Karpas-422 (cell line): Measurements from ENCODE around the gene SLC16A3. TPM values are rescaled to one million over a fixed set of nuclear protein-coding genes. Genes with fewer than 3 reads are reported as not detected.

Experiments
- DNase-seq: peaks from one replicate; pipeline ENCODE4 v3.0.0-alpha.2; 2015
- H2AFZ ChIP-seq: fragments of 200-600 bp; sonication (generic); 2 replicates; pipeline ENCODE4 v1.6.1; 2014; ENCODE audit warnings: antibody characterized with exemption, low read length, mixed read lengths
- H3K27ac ChIP-seq: fragments of 200-600 bp; sonication (generic); 2 replicates; pipeline ENCODE4 v1.5.1; 2014; ENCODE audit warnings: mild to moderate bottlenecking, low read length, moderate library complexity
- H3K27me3 ChIP-seq: fragments of 200-600 bp; sonication (generic); 2 replicates; pipeline ENCODE4 v1.6.1; 2014; ENCODE audit warnings: low read length, mixed read lengths
- H3K36me3 ChIP-seq: fragments of 200-600 bp; sonication (generic); 2 replicates; pipeline ENCODE4 v1.6.1; 2014; ENCODE audit warnings: low read length, mixed read lengths; ENCODE audit not compliant: insufficient read depth
- H3K4me1 ChIP-seq: fragments of 200-600 bp; sonication (generic); 2 replicates; pipeline ENCODE4 v1.6.1; 2014; ENCODE audit warnings: mild to moderate bottlenecking, low read length, mixed read lengths
- H3K4me2 ChIP-seq: fragments of 200-600 bp; sonication (generic); 2 replicates; pipeline ENCODE4 v1.6.1; 2014; ENCODE audit warnings: low read length, low read depth, mild to moderate bottlenecking; ENCODE audit not compliant: poor library complexity, severe bottlenecking
- H3K4me3 ChIP-seq: fragments of 200-600 bp; sonication (generic); 2 replicates; pipeline ENCODE4 v1.5.1; 2014; ENCODE audit warnings: mild to moderate bottlenecking, antibody characterized with exemption, low read length, mixed read lengths
- H3K79me2 ChIP-seq: fragments of 200-600 bp; sonication (generic); 2 replicates; pipeline ENCODE4 v1.6.1; 2014; ENCODE audit warnings: mild to moderate bottlenecking, low read length, mixed read lengths
- H3K9ac ChIP-seq: fragments of 200-600 bp; sonication (generic); 2 replicates; pipeline ENCODE4 v1.6.0; 2014; ENCODE audit warnings: low read length
- H3K9me2 ChIP-seq: fragments of 200-600 bp; sonication (generic), shearing (Covaris generic); replicated peaks from 2 replicates; pipeline ENCODE4 v1.6.0; 2014; ENCODE audit warnings: mild to moderate bottlenecking, low read length, moderate library complexity; ENCODE audit not compliant: insufficient read depth
- H3K9me3 ChIP-seq: fragments of 300-700, 200-600 bp; sonication (generic); 2 replicates; pipeline ENCODE4 v1.6.1; 2014; ENCODE audit warnings: low read length, mixed read lengths
- H4K20me1 ChIP-seq: fragments of 200-600 bp; sonication (generic); 2 replicates; pipeline ENCODE4 v1.6.1; 2014; ENCODE audit warnings: mild to moderate bottlenecking, antibody characterized with exemption, low read length, low read depth; ENCODE audit not compliant: insufficient read depth
- total RNA-seq: library from RNA; depleted of rRNA; stranded (reverse); fragments of >200 nt; shearing (Covaris generic); gene quantifications from 2 replicates; pipeline ENCODE4 v1.2.3, GENCODE V29; 2014; ENCODE audit warnings: low replicate concordance

The SLC16A3 gene
- total RNA-seq, 1 experiment from 2014 or later = 0.67 TPM

- H3K4me2 ChIP-seq = no peak overlapping the region
These were observed 48.1 kb downstream of the SLC16A3 start for GRCh38 chr17:82276938-82277337.

GRCh38 chr17:82277851-82278250 is 49.0 kb downstream of the SLC16A3 start:
- no peaks in the 10 kb centered on the region for H3K9me2 ChIP-seq
- H3K4me3 ChIP-seq = no peak overlapping the region
- H3K79me2 ChIP-seq = peaks cover 5% of the 10 kb centered on the region
- H3K9ac ChIP-seq = no peak overlapping the region
- H3K4me1 ChIP-seq = peaks cover 4% of the 10 kb centered on the region
- DNase-seq = no peak
- H3K27ac ChIP-seq = no peak overlapping the region
- H2AFZ ChIP-seq = no peak overlapping the region
- H3K36me3 ChIP-seq = no peaks in the 10 kb centered on the region
- no peaks in the 10 kb centered on the region for H3K9me3 ChIP-seq
- no peak overlapping the region for H3K4me2 ChIP-seq
- H3K27me3 ChIP-seq = no peaks in the 10 kb centered on the region
- H4K20me1 ChIP-seq = no peaks in the 10 kb centered on the region

More at GRCh38 chr17:82276938-82277337, 48.1 kb downstream of the SLC16A3 start:
- no peak overlapping the region for H2AFZ ChIP-seq
- H3K9me2 ChIP-seq = no peaks in the 10 kb centered on the region
- DNase-seq = no peak
- H3K4me3 ChIP-seq = no peak overlapping the region
- no peak overlapping the region for H3K9ac ChIP-seq
- peaks cover 7% of the 10 kb centered on the region for H4K20me1 ChIP-seq
- H3K36me3 ChIP-seq = peaks cover 3% of the 10 kb centered on the region; the same call in 1 of the 2 replicates
- H3K9me3 ChIP-seq = no peaks in the 10 kb centered on the region
- no peaks in the 10 kb centered on the region for H3K27me3 ChIP-seq
- peaks cover 12% of the 10 kb centered on the region for H3K79me2 ChIP-seq
- peaks cover 10% of the 10 kb centered on the region for H3K4me1 ChIP-seq
- no peak overlapping the region for H3K27ac ChIP-seq

GRCh38 chr17:82278308-82278707 is 49.5 kb downstream of the SLC16A3 start:
- Histone ChIP-seq H3K9me3 (no peaks in the 10 kb centered on the region), H3K4me3 (no peak overlapping the region), H3K27me3 (no peaks in the 10 kb centered on the region), H3K9me2 (no peaks in the 10 kb centered on the region), H3K4me1 (peaks cover 8% of the 10 kb centered on the region), H2AFZ (no peak overlapping the region), H3K27ac (no peak overlapping the region), H3K4me2 (no peak overlapping the region), H3K79me2 (peaks cover under 1% of the 10 kb centered on the region; the same call in 1 of the 2 replicates), H3K9ac (no peak overlapping the region), H4K20me1 (no peaks in the 10 kb centered on the region), H3K36me3 (no peaks in the 10 kb centered on the region)
- no peak for DNase-seq

GRCh38 chr17:82278786-82279391 is 50.0 kb downstream of the SLC16A3 start:
- no peak for DNase-seq
- Histone ChIP-seq H3K9me2 (no peaks in the 10 kb centered on the region), H3K27ac (no peak overlapping the region), H3K9ac (no peak overlapping the region), H2AFZ (no peak overlapping the region), H3K4me2 (no peak overlapping the region), H3K79me2 (no peaks in the 10 kb centered on the region), H4K20me1 (no peaks in the 10 kb centered on the region), H3K4me3 (no peak overlapping the region), H3K9me3 (no peaks in the 10 kb centered on the region), H3K36me3 (no peaks in the 10 kb centered on the region), H3K27me3 (no peaks in the 10 kb centered on the region), H3K4me1 (peaks cover 6% of the 10 kb centered on the region)

GRCh38 chr17:82280537-82280936 is 51.7 kb downstream of the SLC16A3 start:
- peaks cover 5% of the 10 kb centered on the region; the same call in 1 of the 2 replicates for H3K4me1 ChIP-seq
- H3K4me3 ChIP-seq = no peak overlapping the region
- no peaks in the 10 kb centered on the region for H3K27me3 ChIP-seq
- H3K27ac ChIP-seq = no peak overlapping the region
- H2AFZ ChIP-seq = no peak overlapping the region
- no peaks in the 10 kb centered on the region for H3K79me2 ChIP-seq
- H3K36me3 ChIP-seq = no peaks in the 10 kb centered on the region
- no peaks in the 10 kb centered on the region for H3K9me3 ChIP-seq
- H3K9ac ChIP-seq = no peak overlapping the region
- no peak overlapping the region for H3K4me2 ChIP-seq
- H3K9me2 ChIP-seq = no peaks in the 10 kb centered on the region
- H4K20me1 ChIP-seq = no peaks in the 10 kb centered on the region
- DNase-seq = no peak

- no peak overlapping the region for H3K4me3 ChIP-seq
- H4K20me1 ChIP-seq = no peaks in the 10 kb centered on the region
- H3K9me2 ChIP-seq = no peaks in the 10 kb centered on the region
- no peak overlapping the region for H2AFZ ChIP-seq
- no peaks in the 10 kb centered on the region for H3K36me3 ChIP-seq
- no peaks in the 10 kb centered on the region for H3K9me3 ChIP-seq
- H3K4me1 ChIP-seq = peaks cover 5% of the 10 kb centered on the region; the same call in 1 of the 2 replicates
- no peak for DNase-seq
- H3K9ac ChIP-seq = no peak overlapping the region
- H3K4me2 ChIP-seq = no peak overlapping the region
- no peaks in the 10 kb centered on the region for H3K27me3 ChIP-seq
- H3K79me2 ChIP-seq = no peaks in the 10 kb centered on the region
- H3K27ac ChIP-seq = no peak overlapping the region
These were observed 52.2 kb downstream of the SLC16A3 start for GRCh38 chr17:82281076-82281475.

GRCh38 chr17:82281502-82282238 is 52.8 kb downstream of the SLC16A3 start:
- Histone ChIP-seq H2AFZ (no peak overlapping the region), H3K4me2 (no peak overlapping the region), H3K9ac (no peak overlapping the region)

More at GRCh38 chr17:82281502-82282238, 52.8 kb downstream of the SLC16A3 start:
- no peak overlapping the region for H3K27ac ChIP-seq
- H3K9me3 ChIP-seq = no peaks in the 10 kb centered on the region
- DNase-seq = no peak
- no peaks in the 10 kb centered on the region for H4K20me1 ChIP-seq
- H3K79me2 ChIP-seq = no peaks in the 10 kb centered on the region
- H3K36me3 ChIP-seq = no peaks in the 10 kb centered on the region
- no peaks in the 10 kb centered on the region for H3K9me2 ChIP-seq
- H3K4me3 ChIP-seq = no peak overlapping the region
- peaks cover 5% of the 10 kb centered on the region; the same call in 1 of the 2 replicates for H3K4me1 ChIP-seq
- H3K27me3 ChIP-seq = no peaks in the 10 kb centered on the region
